Body of pancreas (tissue), 4 donors: ENCODE data around the gene GAB2. TPM values are rescaled to one million over a fixed set of nuclear protein-coding genes. Genes with fewer than 3 reads are reported as not detected.
A peak's percentile ranks its signal among the peaks of the same experiment; 100 is the strongest.

Experiments
- ATAC-seq: fragments of 150-250 bp; one replicate; pipeline ENCODE4 v1.9.1; 2016
- DNase-seq, 4 donors: peaks; one replicate each; pipeline ENCODE4 v3.0.0-alpha.2; 2019
- H3K27ac ChIP-seq, 4 donors: fragments of 200-600 bp; sonication (generic); 1 replicate in 3 of 4; 2 replicates in 1 of 4; pipeline versions ENCODE4 v1.5.1 to v1.6.1; 2016 to 2019; ENCODE audit warnings: mild to moderate bottlenecking in 1 of 4, mixed read lengths in 1 of 4, moderate library complexity in 1 of 4
- H3K27me3 ChIP-seq, 2 donors: fragments of 200-600 bp; sonication (generic); one replicate each; pipeline ENCODE4 v1.6.0; 2016; ENCODE audit warnings: mild to moderate bottlenecking in 1 of 2
- H3K36me3 ChIP-seq, 2 donors: fragments of 200-600 bp; sonication (generic); replicated peaks in 1 of 2; 2 replicates each; pipeline ENCODE4 v1.5.1; 2016; ENCODE audit warnings: low read depth in 2 of 2; ENCODE audit not compliant: insufficient read depth in 1 of 2
- H3K4me1 ChIP-seq: fragments of 200-600 bp; sonication (generic); one replicate; pipeline ENCODE4 v1.6.0; 2016
- H3K4me3 ChIP-seq, 2 donors: fragments of 200-600 bp; sonication (generic); 1 replicate in 1 of 2; 2 replicates in 1 of 2; pipeline ENCODE4 v1.5.1; 2016 to 2019
- H3K9me3 ChIP-seq, 3 donors: fragments of 200-600 bp; sonication (generic); 1 replicate in 2 of 3; 2 replicates in 1 of 3; pipeline ENCODE4 v1.5.1; 2016
- POLR2A ChIP-seq, 3 donors: fragments of 450-650 bp; IDR thresholded peaks; one replicate each; pipeline ENCODE4 v1.6.1; 2016; ENCODE audit warnings: antibody characterized with exemption in 3 of 3, mild to moderate bottlenecking in 2 of 3
- WGBS, 2 donors: methylation state at CpG; one replicate each; pipeline ENCODE4 v1.1.5; 2017; 5-methylcytosine and 5-hydroxymethylcytosine counted together
- intact Hi-C: fragments of 100-400 bp; cut with DNase I; formaldehyde crosslinking; loops from one replicate; pipeline ENCODE4 v1.15.1; 2023
- total RNA-seq, 2 donors: library from RNA; depleted of rRNA; stranded (reverse); fragments of >200 nt; gene quantifications; one replicate each; pipeline ENCODE4 v1.1.0, GENCODE V29; 2016
- TF ChIP-seq, protein P1 (sequence below), 7 experiments: fragments of 450-650 bp in 4 of 7; fragments of 200-600 bp in 3 of 7; sonication (generic) in 3 of 7; IDR thresholded peaks; one replicate each; pipeline ENCODE4 v1.5.1; 2016 to 2019; ENCODE audit warnings: antibody characterized with exemption in 7 of 7

Gene GAB2
- total RNA-seq, 2 donors from 2014 or later: 6.9 to 16.9 TPM

DNA sequence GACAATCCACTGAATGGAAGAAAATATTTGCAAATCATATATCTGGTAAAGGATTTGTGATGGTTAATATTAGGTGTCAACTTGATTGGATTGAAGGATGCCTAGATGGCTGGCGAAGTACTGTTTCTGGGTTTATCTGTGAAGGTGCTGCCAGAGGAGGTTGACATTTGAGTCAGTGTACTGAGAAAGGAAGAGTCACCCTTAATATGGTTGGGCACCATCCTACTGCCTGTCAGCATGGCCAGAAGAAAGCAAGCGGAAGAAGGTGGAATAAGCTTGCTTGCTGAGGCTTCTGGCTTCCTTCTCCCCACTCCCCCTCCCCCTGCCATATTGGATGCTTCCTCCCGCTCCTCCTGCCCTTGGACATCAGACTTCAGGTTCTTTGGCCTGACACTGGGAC, 101.9 kb downstream of the GAB2 start:
- 90 to 97% methylated on average over 3 of the region's 3 CpGs for WGBS, 2 donors
- intact Hi-C loops: no loop called here
- DNase-seq (no peak), ATAC-seq (no peak)
- H3K27me3 ChIP-seq: no peaks in the 10 kb centered on the region
- peaks cover 15% of the 10 kb centered on the region for H3K4me1 ChIP-seq
- H3K36me3 ChIP-seq: no peaks in the 10 kb centered on the region
- H3K27ac ChIP-seq: no peak overlapping the region
- no peak overlapping the region for H3K4me3 ChIP-seq
- TF ChIP-seq, protein P1, sequence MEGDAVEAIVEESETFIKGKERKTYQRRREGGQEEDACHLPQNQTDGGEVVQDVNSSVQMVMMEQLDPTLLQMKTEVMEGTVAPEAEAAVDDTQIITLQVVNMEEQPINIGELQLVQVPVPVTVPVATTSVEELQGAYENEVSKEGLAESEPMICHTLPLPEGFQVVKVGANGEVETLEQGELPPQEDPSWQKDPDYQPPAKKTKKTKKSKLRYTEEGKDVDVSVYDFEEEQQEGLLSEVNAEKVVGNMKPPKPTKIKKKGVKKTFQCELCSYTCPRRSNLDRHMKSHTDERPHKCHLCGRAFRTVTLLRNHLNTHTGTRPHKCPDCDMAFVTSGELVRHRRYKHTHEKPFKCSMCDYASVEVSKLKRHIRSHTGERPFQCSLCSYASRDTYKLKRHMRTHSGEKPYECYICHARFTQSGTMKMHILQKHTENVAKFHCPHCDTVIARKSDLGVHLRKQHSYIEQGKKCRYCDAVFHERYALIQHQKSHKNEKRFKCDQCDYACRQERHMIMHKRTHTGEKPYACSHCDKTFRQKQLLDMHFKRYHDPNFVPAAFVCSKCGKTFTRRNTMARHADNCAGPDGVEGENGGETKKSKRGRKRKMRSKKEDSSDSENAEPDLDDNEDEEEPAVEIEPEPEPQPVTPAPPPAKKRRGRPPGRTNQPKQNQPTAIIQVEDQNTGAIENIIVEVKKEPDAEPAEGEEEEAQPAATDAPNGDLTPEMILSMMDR (IDR thresholded peaks at IDR 0.05): no peak
- TF ChIP-seq POLR2A (IDR thresholded peaks at IDR 0.05): no peak
- no peaks in the 10 kb centered on the region for H3K9me3 ChIP-seq

DNA sequence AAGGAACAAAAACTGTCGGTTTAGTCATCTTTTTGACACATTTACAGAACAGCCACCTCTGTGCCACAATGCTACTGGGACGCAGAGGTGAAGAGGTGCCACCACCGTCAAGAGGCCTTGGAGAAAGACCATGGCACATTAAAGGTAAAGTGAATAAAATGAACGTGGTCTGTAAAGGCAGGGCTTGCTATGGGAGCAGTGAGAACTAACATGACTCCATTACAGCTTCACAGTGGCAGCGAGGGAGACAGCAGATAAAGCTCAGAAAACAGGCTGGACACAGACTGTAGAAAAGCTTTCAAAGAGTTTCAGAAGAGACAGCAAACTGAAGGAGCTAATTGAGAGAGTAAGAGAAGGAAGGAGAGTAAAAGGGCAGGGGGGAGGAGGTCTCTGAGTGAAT, 102.9 kb downstream of the GAB2 start:
- H3K27ac ChIP-seq: no peak overlapping the region
- no peak overlapping the region for H3K4me3 ChIP-seq
- no peaks in the 10 kb centered on the region for H3K27me3 ChIP-seq
- no peaks in the 10 kb centered on the region for H3K36me3 ChIP-seq
- ATAC-seq: no peak
- no peaks in the 10 kb centered on the region for H3K9me3 ChIP-seq
- intact Hi-C loops: no loop called here
- TF ChIP-seq, protein P1 (IDR thresholded peaks at IDR 0.05): no peak
- no peak for TF ChIP-seq POLR2A (IDR thresholded peaks at IDR 0.05)
- no peak for DNase-seq
- WGBS, 2 donors: 72 to 78% methylated on average over 5 of the region's 5 CpGs
- peaks cover 18% of the 10 kb centered on the region for H3K4me1 ChIP-seq

- ATAC-seq (no peak), DNase-seq (peak in 1 of 4 donors; percentile 19)
- H3K36me3 ChIP-seq: no peaks in the 10 kb centered on the region
- TF ChIP-seq POLR2A (IDR thresholded peaks at IDR 0.05): no peak
- TF ChIP-seq, protein P1 (IDR thresholded peaks at IDR 0.05): no peak
- no peak overlapping the region for H3K4me3 ChIP-seq
- 79 to 88% methylated on average over 2 of the region's 2 CpGs for WGBS, 2 donors
- no peak overlapping the region for H3K27ac ChIP-seq
- H3K9me3 ChIP-seq: no peaks in the 10 kb centered on the region
- H3K4me1 ChIP-seq: peaks cover 18% of the 10 kb centered on the region
- no peaks in the 10 kb centered on the region for H3K27me3 ChIP-seq
- intact Hi-C loops: no loop called here
Observed at GRCh38 chr11:78313898-78314297, 103.7 kb downstream of the GAB2 start.

- intact Hi-C loops: no loop called here
- H3K36me3 ChIP-seq: no peaks in the 10 kb centered on the region
- DNase-seq (peak in 2 of 4 donors; percentile 19 to 32), ATAC-seq (peak; percentile 15)
- 43 to 46% methylated on average over 2 of the region's 2 CpGs for WGBS, 2 donors
- H3K4me3 ChIP-seq: no peak overlapping the region
- no peaks in the 10 kb centered on the region for H3K9me3 ChIP-seq
- H3K27ac ChIP-seq: no peak overlapping the region
- no peaks in the 10 kb centered on the region for H3K27me3 ChIP-seq
- TF ChIP-seq POLR2A (IDR thresholded peaks at IDR 0.05): no peak
- TF ChIP-seq, protein P1 (IDR thresholded peaks at IDR 0.05): no peak
- peaks cover 18% of the 10 kb centered on the region for H3K4me1 ChIP-seq
Observed at GRCh38 chr11:78313181-78313795, 104.3 kb downstream of the GAB2 start.

- Histone ChIP-seq H3K27ac (no peak overlapping the region), H3K9me3 (no peaks in the 10 kb centered on the region), H3K36me3 (no peaks in the 10 kb centered on the region), H3K4me3 (no peak overlapping the region), H3K4me1 (peaks cover 18% of the 10 kb centered on the region), H3K27me3 (no peaks in the 10 kb centered on the region)
- no peak for DNase-seq
- 75 to 85% methylated on average over 4 of the region's 4 CpGs for WGBS, 2 donors
- intact Hi-C loops: no loop called here
- TF ChIP-seq, protein P1 (IDR thresholded peaks at IDR 0.05): no peak
- TF ChIP-seq POLR2A (IDR thresholded peaks at IDR 0.05): no peak
- no peak for ATAC-seq
Observed at GRCh38 chr11:78312712-78313111, 104.9 kb downstream of the GAB2 start.
